ENCODE measurements around the gene CDK9.

DNA sequence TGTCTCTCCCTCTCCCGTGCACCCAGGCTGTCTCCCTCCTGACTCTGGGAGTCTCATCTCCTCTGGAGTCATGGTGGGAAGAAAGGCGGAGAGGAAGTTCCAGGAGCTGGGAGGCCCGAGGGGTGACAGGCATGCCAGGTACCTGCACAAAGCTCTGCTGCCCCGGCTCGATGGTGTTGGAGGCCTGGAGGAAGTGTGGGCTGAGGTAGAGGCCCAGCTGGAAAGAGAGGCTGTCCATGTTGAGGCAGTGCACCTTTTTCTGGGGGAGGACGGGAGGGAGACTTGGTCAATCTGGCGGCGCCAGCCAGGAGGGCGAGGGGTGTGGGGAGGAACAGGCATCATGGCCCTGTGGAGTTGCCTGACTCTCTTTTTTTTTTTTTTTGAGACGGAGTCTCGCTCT is 32.7 kb downstream of the CDK9 start:
- TF ChIP-seq, protein P1, sequence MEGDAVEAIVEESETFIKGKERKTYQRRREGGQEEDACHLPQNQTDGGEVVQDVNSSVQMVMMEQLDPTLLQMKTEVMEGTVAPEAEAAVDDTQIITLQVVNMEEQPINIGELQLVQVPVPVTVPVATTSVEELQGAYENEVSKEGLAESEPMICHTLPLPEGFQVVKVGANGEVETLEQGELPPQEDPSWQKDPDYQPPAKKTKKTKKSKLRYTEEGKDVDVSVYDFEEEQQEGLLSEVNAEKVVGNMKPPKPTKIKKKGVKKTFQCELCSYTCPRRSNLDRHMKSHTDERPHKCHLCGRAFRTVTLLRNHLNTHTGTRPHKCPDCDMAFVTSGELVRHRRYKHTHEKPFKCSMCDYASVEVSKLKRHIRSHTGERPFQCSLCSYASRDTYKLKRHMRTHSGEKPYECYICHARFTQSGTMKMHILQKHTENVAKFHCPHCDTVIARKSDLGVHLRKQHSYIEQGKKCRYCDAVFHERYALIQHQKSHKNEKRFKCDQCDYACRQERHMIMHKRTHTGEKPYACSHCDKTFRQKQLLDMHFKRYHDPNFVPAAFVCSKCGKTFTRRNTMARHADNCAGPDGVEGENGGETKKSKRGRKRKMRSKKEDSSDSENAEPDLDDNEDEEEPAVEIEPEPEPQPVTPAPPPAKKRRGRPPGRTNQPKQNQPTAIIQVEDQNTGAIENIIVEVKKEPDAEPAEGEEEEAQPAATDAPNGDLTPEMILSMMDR (IDR thresholded peaks at IDR 0.05) = no peak
- TF ChIP-seq POLR2A (IDR thresholded peaks at IDR 0.05) = no peak
